HG03439 (cell line): ENCODE measurements around the gene RAP1GDS1.
"Not testable (repeated sequence)": the region's sequence is repeated elsewhere in the genome, so short reads cannot be mapped to it uniquely, and the experiment has no call there.

Experiments
- ATAC-seq: cut with Tn5 transposase; IDR thresholded peaks from one replicate; pipeline ENCODE4 v1.9.1; 2021; ENCODE audit warnings: mild to moderate bottlenecking, moderate library complexity; ENCODE audit not compliant: unreplicated experiment

Gene RAP1GDS1

DNA sequence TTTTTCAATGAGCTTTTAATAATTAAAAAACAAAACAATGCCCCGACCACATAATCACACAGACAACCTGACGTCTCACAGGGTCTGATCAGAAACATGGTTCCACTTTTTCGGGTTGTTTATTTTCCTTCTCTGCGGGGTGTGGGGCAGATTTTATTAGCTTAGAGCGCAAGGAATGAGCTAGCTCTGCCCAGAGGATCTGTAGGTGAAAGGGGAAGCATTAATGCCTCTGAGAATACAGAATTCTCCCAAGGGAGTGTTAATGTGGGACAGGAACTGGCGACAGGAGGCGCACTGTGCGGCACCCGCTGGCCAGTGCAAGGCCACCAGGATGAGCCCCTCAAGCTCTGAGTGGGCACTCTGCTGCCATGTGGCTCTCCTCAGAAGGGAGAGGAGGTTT is 215.7 kb downstream of the RAP1GDS1 start:
- no peak for ATAC-seq

DNA sequence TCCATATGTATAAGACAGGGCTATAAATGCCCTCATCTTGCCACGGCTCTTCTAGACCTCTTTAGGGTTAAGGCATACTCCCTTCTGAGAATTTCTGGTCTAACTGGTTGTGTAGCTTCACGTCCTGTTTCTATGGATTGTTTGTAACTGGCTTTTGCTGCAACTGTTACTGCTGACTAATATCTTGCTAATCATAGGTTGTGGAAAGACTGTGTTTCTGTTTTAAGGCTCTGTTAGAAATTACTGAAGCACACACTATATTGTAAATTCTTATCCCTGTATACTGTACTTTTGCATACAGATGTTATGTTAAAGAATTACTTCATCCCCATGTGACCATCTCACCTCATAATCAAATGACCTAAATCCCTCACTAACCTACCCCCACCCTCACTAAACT is 218.4 kb downstream of the RAP1GDS1 start:
- not testable (repeated sequence) for ATAC-seq

DNA sequence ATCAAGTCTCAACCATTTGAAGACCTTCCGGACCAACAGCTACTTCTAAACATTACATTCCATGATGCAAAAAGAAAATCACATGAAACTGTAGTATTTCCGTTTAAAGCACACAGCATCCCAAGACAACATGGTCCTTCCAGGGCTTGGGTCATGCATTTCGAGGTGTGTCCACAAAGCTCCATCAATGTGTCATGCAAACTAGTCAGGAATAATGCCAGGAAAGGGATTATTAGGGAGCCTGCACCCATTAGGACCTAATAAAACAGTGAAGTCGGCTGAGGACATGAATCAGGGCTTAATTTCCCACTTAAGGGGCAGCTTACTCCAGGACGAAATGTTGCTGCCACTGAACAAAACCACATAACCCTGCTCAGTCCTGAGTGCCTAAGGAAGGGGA is 219.4 kb downstream of the RAP1GDS1 start:
- no peak for ATAC-seq

DNA sequence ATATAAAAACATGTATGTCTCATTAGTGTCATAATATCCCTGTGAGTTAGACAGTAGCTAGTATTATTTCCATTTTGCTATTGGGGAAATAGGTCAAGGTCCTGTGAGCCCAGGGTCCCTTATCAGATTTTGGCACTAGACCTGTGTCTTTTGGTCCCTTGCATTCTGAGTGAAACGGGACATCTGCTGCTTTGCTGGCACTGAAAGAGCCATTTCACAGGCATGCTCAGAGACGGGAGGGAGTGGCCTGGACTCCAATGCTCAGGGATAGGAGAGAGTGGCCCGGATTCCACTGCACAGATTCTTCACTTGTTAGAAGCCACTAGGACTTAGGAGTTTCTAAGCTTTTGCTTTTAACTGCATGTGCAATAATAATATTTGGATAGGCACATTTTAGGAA is 220.0 kb downstream of the RAP1GDS1 start:
- no peak for ATAC-seq

DNA sequence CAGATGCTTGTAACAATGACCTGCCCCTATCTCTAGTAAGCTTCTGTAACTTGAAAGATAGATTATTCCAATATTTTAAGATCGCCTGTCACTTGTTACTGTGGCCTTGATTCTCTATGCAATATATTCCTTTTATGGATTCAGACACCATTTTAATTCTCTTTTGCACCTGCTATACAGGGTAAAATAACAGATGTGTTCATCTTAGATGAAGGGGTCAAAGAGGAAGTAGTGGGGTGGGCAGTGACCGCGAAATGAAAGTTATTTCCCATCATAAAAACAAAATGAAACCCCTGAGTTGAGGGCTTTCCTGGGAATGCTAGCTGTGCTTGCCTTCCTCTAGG is 221.3 kb downstream of the RAP1GDS1 start:
- peak; percentile 26 for ATAC-seq

- peak; percentile 97 for ATAC-seq
These were observed 221.9 kb downstream of the RAP1GDS1 start for GRCh38 chr4:98482847-98483806.

DNA sequence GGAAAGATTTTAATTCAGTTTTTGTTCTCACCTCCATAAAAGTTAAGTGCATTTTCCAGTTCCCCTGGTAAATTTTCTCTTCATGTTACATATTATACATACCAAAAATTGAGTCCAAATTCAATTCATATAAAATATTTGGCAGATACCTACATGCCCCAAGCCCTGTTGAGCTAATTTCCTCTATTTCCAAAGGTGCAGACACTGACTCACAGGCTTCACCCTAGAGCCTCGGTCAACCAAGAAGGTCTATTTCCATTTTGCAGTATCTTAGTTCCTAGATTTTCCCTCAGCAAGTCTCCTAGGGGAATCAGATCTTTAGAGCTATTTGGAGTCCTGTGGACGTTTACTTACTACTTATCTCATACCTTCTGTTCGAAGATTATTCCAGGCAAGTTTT is 222.8 kb downstream of the RAP1GDS1 start:
- ATAC-seq, result no peak

DNA sequence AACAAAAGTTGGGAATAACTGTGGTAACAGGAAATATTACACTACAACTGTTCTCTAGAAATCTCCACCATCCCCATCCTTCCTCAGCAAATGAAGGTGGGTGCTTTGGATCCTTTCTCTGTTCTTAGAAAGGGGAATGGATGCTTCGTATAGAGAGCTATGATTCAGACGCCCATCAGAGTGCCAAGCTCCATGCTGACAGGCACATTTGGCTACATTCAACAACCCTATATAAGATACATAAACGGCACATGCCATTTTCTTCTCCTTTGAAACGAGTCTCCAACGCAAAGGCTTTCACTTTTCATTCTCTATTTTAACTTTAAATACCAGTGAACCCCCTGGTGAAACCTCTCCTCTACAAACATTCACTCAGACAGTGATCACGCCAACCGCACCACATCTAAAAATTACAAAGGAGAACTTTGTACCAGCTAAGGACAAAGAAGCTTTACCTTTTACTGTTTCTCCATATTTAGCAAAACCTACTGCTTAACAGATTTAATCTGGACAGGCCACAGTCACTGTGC is 224.7 kb downstream of the RAP1GDS1 start:
- ATAC-seq, result no peak

- ATAC-seq, result no peak
These were observed 229.1 kb downstream of the RAP1GDS1 start for GRCh38 chr4:98490251-98490650.

GRCh38 chr4:98491899-98492559 is 230.8 kb downstream of the RAP1GDS1 start:
- no peak for ATAC-seq

- ATAC-seq, result peak; percentile 91
These were observed 232.1 kb downstream of the RAP1GDS1 start for GRCh38 chr4:98493296-98493695.
